GM23248 (cell line): ENCODE results near the gene INPP5J. TPM values are rescaled to one million over a fixed set of nuclear protein-coding genes. Genes with fewer than 3 reads are reported as not detected.
A peak's percentile ranks its signal among the peaks of the same experiment; 100 is the strongest.
"Not testable (repeated sequence)": the region's sequence is repeated elsewhere in the genome, so short reads cannot be mapped to it uniquely, and the experiment has no call there.

Source experiments
- DNase-seq: peaks from one replicate; pipeline ENCODE4 v3.0.0-alpha.2; 2015
- H2AFZ ChIP-seq: fragments of 200-600 bp; sonication (generic); 2 replicates; pipeline ENCODE4 v1.6.1; 2016; ENCODE audit warnings: antibody characterized with exemption
- H3F3A ChIP-seq: fragments of 200-600 bp; sonication (generic); 2 replicates; pipeline ENCODE4 v1.6.1; 2016; ENCODE audit warnings: mild to moderate bottlenecking, antibody characterized with exemption, mixed run types; ENCODE audit not compliant: insufficient read depth
- H3K27ac ChIP-seq: fragments of 200-600 bp; sonication (generic); 2 replicates; pipeline ENCODE4 v1.5.1; 2016; ENCODE audit warnings: mild to moderate bottlenecking
- H3K27me3 ChIP-seq: fragments of 200-600 bp; sonication (generic); replicated peaks from 2 replicates; pipeline ENCODE4 v1.6.1; 2016; ENCODE audit warnings: mild to moderate bottlenecking; ENCODE audit not compliant: insufficient read depth
- H3K36me3 ChIP-seq: fragments of 200-600 bp; sonication (generic); 2 replicates; pipeline ENCODE4 v1.6.1; 2016; ENCODE audit warnings: low read depth, mild to moderate bottlenecking
- H3K4me1 ChIP-seq: fragments of 200-600 bp; sonication (generic); 2 replicates; pipeline ENCODE4 v1.6.1; 2016; ENCODE audit warnings: mild to moderate bottlenecking; ENCODE audit not compliant: insufficient read depth
- H3K4me2 ChIP-seq: fragments of 200-600 bp; sonication (generic); one replicate; pipeline ENCODE4 v1.6.1; 2016; ENCODE audit warnings: mild to moderate bottlenecking; ENCODE audit not compliant: unreplicated experiment
- H3K4me3 ChIP-seq: fragments of 200-600 bp; sonication (generic); 2 replicates; pipeline ENCODE4 v1.5.1; 2016; ENCODE audit warnings: mild to moderate bottlenecking
- H3K79me2 ChIP-seq: fragments of 200-600 bp; sonication (generic); 2 replicates; pipeline ENCODE4 v1.6.1; 2016; ENCODE audit warnings: mild to moderate bottlenecking; ENCODE audit not compliant: insufficient read depth
- H3K9ac ChIP-seq: fragments of 200-600 bp; sonication (generic); 2 replicates; pipeline ENCODE4 v1.6.1; 2016; ENCODE audit warnings: mild to moderate bottlenecking
- H3K9me2 ChIP-seq: fragments of 200-600 bp; sonication (generic); 2 replicates; pipeline ENCODE4 v1.6.1; 2016; ENCODE audit warnings: mixed run types, mild to moderate bottlenecking, moderate library complexity; ENCODE audit not compliant: insufficient read depth
- H3K9me3 ChIP-seq: fragments of 200-600 bp; sonication (generic); one replicate; pipeline ENCODE4 v1.6.1; 2017; ENCODE audit warnings: low read depth
- H4K20me1 ChIP-seq: fragments of 200-600 bp; sonication (generic); 2 replicates; pipeline ENCODE4 v1.6.0; 2016; ENCODE audit not compliant: insufficient read depth
- EZH2 ChIP-seq: fragments of 200-600 bp; sonication (generic); IDR thresholded peaks from 2 replicates; pipeline ENCODE4 v1.6.1; 2018; ENCODE audit warnings: antibody characterized with exemption, mild to moderate bottlenecking; ENCODE audit not compliant: insufficient read depth, poor library complexity, severe bottlenecking
- EZH2phosphoT487 ChIP-seq: fragments of 200-600 bp; sonication (generic); IDR thresholded peaks from 2 replicates; pipeline ENCODE4 v1.6.1; 2018; ENCODE audit warnings: antibody characterized with exemption, moderate library complexity, mild to moderate bottlenecking, low read depth; ENCODE audit not compliant: insufficient read depth
- WGBS, 2 experiments: methylation state at CpG; one replicate each; pipeline ENCODE4 v1.1.6; 2015 to 2017; ENCODE audit warnings: low lambda C conversion rate in 2 of 2, low coverage in 1 of 2; ENCODE audit errors: missing lambda C conversion rate in 2 of 2; 5-methylcytosine and 5-hydroxymethylcytosine counted together
- in situ Hi-C: fragments of 300-500 bp; cut with MboI; formaldehyde crosslinking; loops from 2 replicates; pipeline ENCODE4 v1.15.0; 2020
- polyA plus RNA-seq: library from polyadenylated mRNA; unstranded; fragments of >200 nt; fragmentation: Nextera tagmentation; extraction: Ambion mirVana; gene quantifications from 2 replicates; pipeline ENCODE4 v1.2.1, GENCODE V29; 2016
- total RNA-seq: library from RNA; depleted of rRNA; stranded (reverse); fragments of >200 nt; shearing (Covaris generic); gene quantifications from 2 replicates; pipeline ENCODE4 v1.2.3, GENCODE V29; 2014

The INPP5J gene
- total and polyA plus RNA-seq, 2 experiments from 2014 or later, result 0.26 TPM; not detected in 1

- H3K79me2 ChIP-seq, result peaks cover 28% of the 10 kb centered on the region
- H3F3A ChIP-seq, result peaks cover 53% of the 10 kb centered on the region
- no peaks in the 10 kb centered on the region for H4K20me1 ChIP-seq
- H3K4me2 ChIP-seq, result peak overlapping the region; percentile 94
- H2AFZ ChIP-seq, result no peak overlapping the region
- peaks cover 7% of the 10 kb centered on the region; the same call in 1 of the 2 replicates for H3K36me3 ChIP-seq
- peak; percentile 65 for DNase-seq
- 26 to 29% methylated on average over 4 of the region's 4 CpGs for WGBS, 2 experiments
- no peak for TF ChIP-seq EZH2phosphoT487
- in situ Hi-C loops, result no loop called here
- H3K9ac ChIP-seq, result peak overlapping the region; percentile 100
- peaks cover 39% of the 10 kb centered on the region for H3K4me1 ChIP-seq
- no peaks in the 10 kb centered on the region for H3K9me3 ChIP-seq
- H3K4me3 ChIP-seq, result peak overlapping the region; percentile 90
- no peaks in the 10 kb centered on the region for H3K9me2 ChIP-seq
- H3K27me3 ChIP-seq, result no peaks in the 10 kb centered on the region
- peak overlapping the region; percentile 100 for H3K27ac ChIP-seq
Measured at GRCh38 chr22:31106001-31106571, 16.7 kb upstream of the INPP5J start.

GRCh38 chr22:31106731-31107177 is 16.0 kb upstream of the INPP5J start:
- H3F3A ChIP-seq, result peaks cover 47% of the 10 kb centered on the region
- no peaks in the 10 kb centered on the region for H3K9me2 ChIP-seq
- peak overlapping the region; percentile 90 for H3K4me3 ChIP-seq
- no peaks in the 10 kb centered on the region for H3K27me3 ChIP-seq
- H4K20me1 ChIP-seq, result no peaks in the 10 kb centered on the region
- peaks cover 32% of the 10 kb centered on the region for H3K4me1 ChIP-seq
- peak overlapping the region; percentile 100 for H3K9ac ChIP-seq
- in situ Hi-C loops, result no loop called here
- peaks cover 28% of the 10 kb centered on the region for H3K79me2 ChIP-seq
- H2AFZ ChIP-seq, result peak overlapping the region; percentile 37
- peaks cover 7% of the 10 kb centered on the region; the same call in 1 of the 2 replicates for H3K36me3 ChIP-seq
- TF ChIP-seq EZH2 (no peak), EZH2phosphoT487 (no peak)
- H3K4me2 ChIP-seq, result peak overlapping the region; percentile 94
- peak; percentile 81 for DNase-seq
- WGBS, 2 experiments, result 2 to 4% methylated on average over 12 to 14 of the region's 14 CpGs
- H3K27ac ChIP-seq, result peak overlapping the region; percentile 100
- H3K9me3 ChIP-seq, result no peaks in the 10 kb centered on the region

GRCh38 chr22:31107178-31107893 is 15.4 kb upstream of the INPP5J start, which contains the start of gene SELENOM:
SELENOM (minus strand) TSS chr22:31107568; CDS start chr22:31107505, 63 bp downstream.
- Histone ChIP-seq H3K9me3 (no peaks in the 10 kb centered on the region), H3K27me3 (no peaks in the 10 kb centered on the region), H3K4me3 (peak within 1 kb of the TSS; percentile 90), H4K20me1 (no peaks in the 10 kb centered on the region), H3F3A (peaks cover 42% of the 10 kb centered on the region), H3K79me2 (peaks cover 28% of the 10 kb centered on the region), H3K36me3 (peaks cover 7% of the 10 kb centered on the region; the same call in 1 of the 2 replicates), H3K27ac (peak within 1 kb of the TSS; percentile 100), H3K4me1 (peaks cover 26% of the 10 kb centered on the region), H3K4me2 (peak within 1 kb of the TSS; percentile 94), H2AFZ (peak within 1 kb of the TSS; percentile 96), H3K9me2 (no peaks in the 10 kb centered on the region), H3K9ac (peak within 1 kb of the TSS; percentile 100)
- in situ Hi-C loops, result no loop called here
- peak; percentile 99 for DNase-seq
- 0 to 1% methylated on average over 39 to 67 of the region's 67 CpGs for WGBS, 2 experiments
- no peak for TF ChIP-seq EZH2
- no peak for TF ChIP-seq EZH2phosphoT487

- peaks cover 28% of the 10 kb centered on the region for H3K79me2 ChIP-seq
- H2AFZ ChIP-seq, result peak overlapping the region; percentile 96
- H3K9me2 ChIP-seq, result no peaks in the 10 kb centered on the region
- peak overlapping the region; percentile 76 for H3K4me2 ChIP-seq
- H4K20me1 ChIP-seq, result no peaks in the 10 kb centered on the region
- no peaks in the 10 kb centered on the region for H3K27me3 ChIP-seq
- H3K9ac ChIP-seq, result peak overlapping the region; percentile 70
- peaks cover 6% of the 10 kb centered on the region; the same call in 1 of the 2 replicates for H3K36me3 ChIP-seq
- TF ChIP-seq EZH2phosphoT487 (no peak), EZH2 (no peak)
- peaks cover 40% of the 10 kb centered on the region for H3F3A ChIP-seq
- H3K4me1 ChIP-seq, result peaks cover 23% of the 10 kb centered on the region
- H3K9me3 ChIP-seq, result no peaks in the 10 kb centered on the region
- no peak for DNase-seq
- H3K4me3 ChIP-seq, result peak overlapping the region; percentile 65
- peak overlapping the region; percentile 52 for H3K27ac ChIP-seq
- in situ Hi-C loops, result no loop called here
- 0 to 2% methylated on average over 5 of the region's 5 CpGs for WGBS, 2 experiments
Measured at GRCh38 chr22:31107894-31108218, 14.9 kb upstream of the INPP5J start.

GRCh38 chr22:31112547-31113091 is 10.1 kb upstream of the INPP5J start:
- not testable (repeated sequence) for H3K9me3 ChIP-seq

More at GRCh38 chr22:31112547-31113091, 10.1 kb upstream of the INPP5J start:
- H3K79me2 ChIP-seq, H4K20me1 ChIP-seq, H3F3A ChIP-seq, H2AFZ ChIP-seq, H3K4me3 ChIP-seq, H3K27ac ChIP-seq, in situ Hi-C loops, H3K27me3 ChIP-seq, H3K4me2 ChIP-seq, H3K9me2 ChIP-seq, H3K36me3 ChIP-seq, H3K9ac ChIP-seq, H3K4me1 ChIP-seq, DNase-seq: not testable (repeated sequence)
- WGBS, 2 experiments, result 78 to 82% methylated on average over 7 of the region's 7 CpGs
